Epithelial cell of proximal tubule (primary cell): Measurements from ENCODE around the gene TFAP2A. TPM values are rescaled to one million over a fixed set of nuclear protein-coding genes. Genes with fewer than 3 reads are reported as not detected.

Experiments
- DNase-seq: peaks from one replicate; pipeline ENCODE4 v3.0.0-alpha.2; 2011; ENCODE audit warnings: low read depth
- H3K4me3 ChIP-seq: 2 replicates; pipeline ENCODE4 v1.5.1; 2011; ENCODE audit warnings: low read depth, mild to moderate bottlenecking, low read length
- CTCF ChIP-seq: conservative IDR thresholded peaks from 2 replicates; pipeline ENCODE4 v1.5.1; 2012; ENCODE audit warnings: low read depth, mild to moderate bottlenecking, low read length
- total RNA-seq: library from RNA; depleted of rRNA; stranded (reverse); fragments of >200 nt; gene quantifications from 2 replicates; pipeline ENCODE4 v1.2.3, GENCODE V29; 2015

Gene TFAP2A
- total RNA-seq, 1 donor from 2014 or later: 17.8 TPM

GRCh38 chr6:10441004-10441654, 26.3 kb upstream of the TFAP2A start:
- DNase-seq: peak; percentile 100
- H3K4me3 ChIP-seq: peak overlapping the region; percentile 28
- peak; percentile 6 for TF ChIP-seq CTCF

- no peak overlapping the region for H3K4me3 ChIP-seq
- TF ChIP-seq CTCF: no peak
- no peak for DNase-seq
These were observed 23.0 kb upstream of the TFAP2A start for GRCh38 chr6:10437891-10438290.

GRCh38 chr6:10434235-10434634, 19.4 kb upstream of the TFAP2A start:
- DNase-seq: no peak
- no peak overlapping the region for H3K4me3 ChIP-seq
- no peak for TF ChIP-seq CTCF

- H3K4me3 ChIP-seq: no peak overlapping the region
- TF ChIP-seq CTCF: no peak
- no peak for DNase-seq
These were observed 18.4 kb upstream of the TFAP2A start for GRCh38 chr6:10433322-10433721.

GRCh38 chr6:10431423-10432164, 16.7 kb upstream of the TFAP2A start:
- H3K4me3 ChIP-seq: no peak overlapping the region
- no peak for DNase-seq
- TF ChIP-seq CTCF: no peak

- no peak overlapping the region for H3K4me3 ChIP-seq
- DNase-seq: no peak
- peak; percentile 64 for TF ChIP-seq CTCF
These were observed 15.0 kb upstream of the TFAP2A start for GRCh38 chr6:10429638-10430427.
